ENCODE data around the gene GPSM3. TPM values are rescaled to one million over a fixed set of nuclear protein-coding genes. Genes with fewer than 3 reads are reported as not detected.

GPSM3 gene
- total RNA-seq, 1 donor from 2014 or later = 49.0 TPM

DNA sequence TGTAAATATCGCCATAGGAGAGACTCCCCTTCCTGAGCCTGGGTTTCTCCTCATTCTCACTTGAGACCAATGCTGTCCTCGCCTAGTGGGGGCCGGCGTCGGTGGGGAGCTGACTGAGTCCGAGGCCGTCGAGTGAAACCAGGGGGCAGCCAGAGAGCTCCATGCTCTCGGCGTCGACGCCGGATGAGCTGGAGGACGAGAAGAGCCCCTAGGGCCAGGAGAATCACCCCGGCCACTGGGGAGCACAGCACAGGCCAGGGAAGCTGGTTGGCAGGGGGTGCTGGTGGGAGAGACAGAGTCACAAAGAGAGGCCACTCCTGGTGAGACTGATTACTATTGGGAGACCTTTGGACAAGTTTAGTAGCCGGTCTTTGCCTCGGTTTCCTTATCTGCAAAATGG, 6.4 kb upstream of the GPSM3 start:
- TF ChIP-seq, protein P1, sequence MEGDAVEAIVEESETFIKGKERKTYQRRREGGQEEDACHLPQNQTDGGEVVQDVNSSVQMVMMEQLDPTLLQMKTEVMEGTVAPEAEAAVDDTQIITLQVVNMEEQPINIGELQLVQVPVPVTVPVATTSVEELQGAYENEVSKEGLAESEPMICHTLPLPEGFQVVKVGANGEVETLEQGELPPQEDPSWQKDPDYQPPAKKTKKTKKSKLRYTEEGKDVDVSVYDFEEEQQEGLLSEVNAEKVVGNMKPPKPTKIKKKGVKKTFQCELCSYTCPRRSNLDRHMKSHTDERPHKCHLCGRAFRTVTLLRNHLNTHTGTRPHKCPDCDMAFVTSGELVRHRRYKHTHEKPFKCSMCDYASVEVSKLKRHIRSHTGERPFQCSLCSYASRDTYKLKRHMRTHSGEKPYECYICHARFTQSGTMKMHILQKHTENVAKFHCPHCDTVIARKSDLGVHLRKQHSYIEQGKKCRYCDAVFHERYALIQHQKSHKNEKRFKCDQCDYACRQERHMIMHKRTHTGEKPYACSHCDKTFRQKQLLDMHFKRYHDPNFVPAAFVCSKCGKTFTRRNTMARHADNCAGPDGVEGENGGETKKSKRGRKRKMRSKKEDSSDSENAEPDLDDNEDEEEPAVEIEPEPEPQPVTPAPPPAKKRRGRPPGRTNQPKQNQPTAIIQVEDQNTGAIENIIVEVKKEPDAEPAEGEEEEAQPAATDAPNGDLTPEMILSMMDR (IDR thresholded peaks at IDR 0.05; ENCODE audit: unreplicated experiment) = no peak
- Mint-ChIP-seq H3K4me1 (ENCODE audit: unreplicated experiment) (peaks cover 33% of the 10 kb centered on the region), H3K4me3 (ENCODE audit: unreplicated experiment) (no peak overlapping the region), H3K9me3 (ENCODE audit: unreplicated experiment) (no peaks in the 10 kb centered on the region), H3K36me3 (ENCODE audit: low read depth, unreplicated experiment) (peaks cover 14% of the 10 kb centered on the region), H3K27ac (ENCODE audit: unreplicated experiment) (peak overlapping the region; percentile 100), H3K27me3 (ENCODE audit: unreplicated experiment) (peaks cover 5% of the 10 kb centered on the region)
- DNase-seq (ENCODE audit: low spot score) = no peak

DNA sequence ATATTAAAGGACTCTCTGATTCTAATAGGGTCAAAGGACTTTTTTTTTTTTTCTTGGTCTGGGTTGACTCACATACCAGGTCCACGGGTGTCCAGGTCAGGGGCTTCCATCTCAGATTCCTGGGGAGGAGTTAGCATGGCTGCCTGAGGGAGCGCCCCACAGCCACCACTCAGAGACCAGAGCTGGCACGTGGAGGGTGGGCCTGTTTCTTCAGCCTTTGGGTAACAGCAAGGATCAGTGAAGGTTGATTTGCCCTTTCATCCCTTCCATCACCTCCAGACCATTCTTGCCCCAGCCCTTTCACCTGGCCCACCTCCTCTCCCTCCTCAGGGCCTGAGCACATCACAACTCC, 5.9 kb upstream of the GPSM3 start:
- H3K36me3 Mint-ChIP-seq (ENCODE audit: low read depth, unreplicated experiment) = peaks cover 11% of the 10 kb centered on the region
- H3K27me3 Mint-ChIP-seq (ENCODE audit: unreplicated experiment) = peaks cover 5% of the 10 kb centered on the region
- TF ChIP-seq, protein P1 (IDR thresholded peaks at IDR 0.05; ENCODE audit: unreplicated experiment) = no peak
- peaks cover 37% of the 10 kb centered on the region for H3K4me1 Mint-ChIP-seq (ENCODE audit: unreplicated experiment)
- DNase-seq (ENCODE audit: low spot score) = no peak
- peak overlapping the region; percentile 100 for H3K27ac Mint-ChIP-seq (ENCODE audit: unreplicated experiment)
- no peaks in the 10 kb centered on the region for H3K9me3 Mint-ChIP-seq (ENCODE audit: unreplicated experiment)
- no peak overlapping the region for H3K4me3 Mint-ChIP-seq (ENCODE audit: unreplicated experiment)

DNA sequence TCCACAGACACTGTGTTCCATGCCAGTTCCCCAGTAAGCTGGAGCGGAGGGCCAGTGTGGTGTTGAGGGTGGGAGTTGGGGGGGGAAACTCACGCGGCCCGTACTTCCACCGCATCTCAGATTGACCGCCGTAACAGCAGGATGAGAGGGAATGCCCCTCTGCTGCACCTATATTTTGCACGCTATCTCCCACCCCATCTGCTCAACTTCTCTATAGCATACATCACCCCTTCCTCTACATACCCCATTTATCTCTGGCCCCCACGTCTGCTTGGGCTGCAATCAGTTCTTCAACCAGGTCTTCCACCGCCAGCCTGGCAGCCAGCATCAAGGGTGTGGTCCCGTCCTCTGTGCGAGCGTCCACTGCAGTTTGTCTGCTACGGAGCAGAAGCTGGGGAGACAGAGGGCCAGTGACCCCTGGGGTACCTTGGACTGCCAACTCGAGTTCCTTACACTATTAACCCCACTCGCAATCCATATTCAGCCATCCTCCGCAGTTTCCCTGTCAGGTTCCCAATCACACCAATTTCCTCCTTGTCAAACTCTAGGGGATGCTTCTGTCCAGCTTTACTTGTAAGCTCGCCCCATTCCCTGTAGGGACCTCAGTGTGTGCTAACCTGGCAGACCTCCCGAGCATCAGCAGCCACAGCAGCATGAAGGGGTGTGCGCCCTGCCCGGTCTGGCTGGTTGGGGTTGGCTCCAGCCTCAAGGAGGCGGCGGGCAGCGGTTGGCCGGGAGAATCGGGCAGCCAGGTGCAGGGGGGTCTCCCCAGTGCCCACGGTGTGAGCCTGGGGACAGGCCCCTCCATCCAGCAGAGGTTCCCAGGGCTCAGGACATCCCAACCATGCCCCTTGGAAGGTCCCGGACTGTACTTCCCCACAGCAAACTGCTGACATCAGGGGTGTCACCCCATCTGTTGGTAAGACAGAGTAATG, 4.5 kb upstream of the GPSM3 start:
- Mint-ChIP-seq H3K9me3 (ENCODE audit: unreplicated experiment) (no peaks in the 10 kb centered on the region), H3K36me3 (ENCODE audit: low read depth, unreplicated experiment) (peaks cover 8% of the 10 kb centered on the region), H3K27me3 (ENCODE audit: unreplicated experiment) (peaks cover 7% of the 10 kb centered on the region), H3K4me1 (ENCODE audit: unreplicated experiment) (peaks cover 45% of the 10 kb centered on the region), H3K27ac (ENCODE audit: unreplicated experiment) (peak overlapping the region; percentile 100), H3K4me3 (ENCODE audit: unreplicated experiment) (peak overlapping the region; percentile 52)
- TF ChIP-seq, protein P1 (IDR thresholded peaks at IDR 0.05; ENCODE audit: unreplicated experiment) = no peak
- no peak for DNase-seq (ENCODE audit: low spot score)

DNA sequence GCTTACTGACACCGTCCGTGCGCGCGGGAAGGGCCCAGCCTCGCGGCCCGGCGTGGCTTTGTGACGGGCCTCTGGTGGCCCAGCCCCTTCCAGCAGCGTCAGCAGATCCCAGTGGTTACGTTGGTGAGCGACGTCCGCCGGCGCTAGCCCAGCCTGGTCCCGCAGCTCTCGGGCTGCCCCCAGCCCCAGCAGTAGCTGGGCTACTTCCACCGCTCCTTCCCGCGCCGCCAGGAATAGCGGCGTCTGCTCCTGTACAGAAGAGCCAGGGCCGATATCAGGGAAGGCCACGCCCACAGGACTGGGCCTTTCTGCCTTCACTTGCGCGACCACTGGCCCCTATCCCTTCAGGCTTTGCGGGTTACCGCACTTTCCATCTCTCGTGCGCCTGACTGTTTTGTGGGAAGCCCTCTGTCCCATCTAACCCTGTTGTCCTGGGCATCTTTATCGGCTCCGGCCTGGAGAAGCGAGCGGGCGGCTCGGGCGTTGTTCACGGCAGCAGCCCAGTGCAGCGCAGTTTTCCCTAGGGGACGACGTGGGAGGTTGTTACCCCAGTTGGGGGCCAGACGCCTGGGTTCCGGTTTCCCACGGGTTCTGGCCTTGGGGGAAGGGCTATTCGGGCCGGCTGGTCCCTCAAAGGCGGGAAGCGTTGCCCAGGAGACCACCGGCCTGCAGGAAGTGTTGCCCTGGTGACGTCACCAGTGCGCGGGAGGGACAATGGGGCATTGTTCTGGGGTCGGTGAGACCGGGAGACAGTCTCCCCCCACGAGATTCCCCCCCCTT, 3.6 kb upstream of the GPSM3 start:
- Mint-ChIP-seq H3K4me1 (ENCODE audit: unreplicated experiment) (peaks cover 54% of the 10 kb centered on the region), H3K9me3 (ENCODE audit: unreplicated experiment) (no peaks in the 10 kb centered on the region), H3K27me3 (ENCODE audit: unreplicated experiment) (peaks cover 11% of the 10 kb centered on the region), H3K36me3 (ENCODE audit: low read depth, unreplicated experiment) (peaks cover 8% of the 10 kb centered on the region), H3K27ac (ENCODE audit: unreplicated experiment) (peak overlapping the region; percentile 100), H3K4me3 (ENCODE audit: unreplicated experiment) (peak overlapping the region; percentile 92)
- DNase-seq (ENCODE audit: low spot score) = peak; percentile 90
- TF ChIP-seq, protein P1 (IDR thresholded peaks at IDR 0.05; ENCODE audit: unreplicated experiment) = peak; percentile 44

DNA sequence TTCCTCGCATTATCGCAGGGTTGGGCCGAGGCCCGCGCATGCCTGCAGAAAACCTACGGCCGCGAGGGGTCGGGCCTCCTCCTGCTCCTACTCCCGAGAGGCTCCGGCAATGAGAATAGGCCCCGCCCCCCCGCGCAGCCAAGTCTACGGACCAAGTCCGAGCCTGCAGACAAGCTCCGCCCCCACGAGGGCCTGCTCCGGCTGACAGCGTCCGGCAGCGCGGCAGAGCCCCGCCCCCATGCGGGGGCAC, 3.1 kb upstream of the GPSM3 start:
- DNase-seq (ENCODE audit: low spot score) = peak; percentile 99
- H3K36me3 Mint-ChIP-seq (ENCODE audit: low read depth, unreplicated experiment) = peaks cover 8% of the 10 kb centered on the region
- H3K4me1 Mint-ChIP-seq (ENCODE audit: unreplicated experiment) = peaks cover 56% of the 10 kb centered on the region
- H3K27ac Mint-ChIP-seq (ENCODE audit: unreplicated experiment) = peak overlapping the region; percentile 86
- H3K27me3 Mint-ChIP-seq (ENCODE audit: unreplicated experiment) = peaks cover 11% of the 10 kb centered on the region
- H3K9me3 Mint-ChIP-seq (ENCODE audit: unreplicated experiment) = no peaks in the 10 kb centered on the region
- TF ChIP-seq, protein P1 (IDR thresholded peaks at IDR 0.05; ENCODE audit: unreplicated experiment) = no peak
- H3K4me3 Mint-ChIP-seq (ENCODE audit: unreplicated experiment) = peak overlapping the region; percentile 79

Measured in endothelial cell (in vitro differentiated cells).